22Rv1 (cell line): ENCODE measurements around the gene NMNAT2.

Experiments
- H3K27ac ChIP-seq: fragments of 450-650 bp; 2 replicates; pipeline ENCODE4 v1.5.1; 2017
- CTCF ChIP-seq: fragments of 450-650 bp; IDR thresholded peaks from 2 replicates; pipeline ENCODE4 v1.5.1; 2017; ENCODE audit warnings: mild to moderate bottlenecking
- ZFX ChIP-seq: fragments of 450-650 bp; IDR thresholded peaks from 2 replicates; pipeline ENCODE4 v1.6.1; 2017; ENCODE audit warnings: antibody characterized with exemption, borderline replicate concordance

NMNAT2 gene

GRCh38 chr1:183281553-183282091, 136.6 kb downstream of the NMNAT2 start:
- H3K27ac ChIP-seq: no peak overlapping the region

GRCh38 chr1:183281039-183281438, 137.1 kb downstream of the NMNAT2 start:
- TF ChIP-seq ZFX: no peak
- TF ChIP-seq CTCF: no peak
- no peak overlapping the region for H3K27ac ChIP-seq

More at GRCh38 chr1:183281553-183282091, 136.6 kb downstream of the NMNAT2 start:
- TF ChIP-seq CTCF: peak; percentile 99
- no peak for TF ChIP-seq ZFX

- H3K27ac ChIP-seq: no peak overlapping the region
- no peak for TF ChIP-seq ZFX
- TF ChIP-seq CTCF: no peak
Measured at GRCh38 chr1:183279835-183280234, 138.3 kb downstream of the NMNAT2 start.

GRCh38 chr1:183278739-183279591, 139.2 kb downstream of the NMNAT2 start:
- TF ChIP-seq ZFX (no peak), CTCF (no peak)
- no peak overlapping the region for H3K27ac ChIP-seq

GRCh38 chr1:183277821-183278738, 140.1 kb downstream of the NMNAT2 start:
- no peak for TF ChIP-seq CTCF
- TF ChIP-seq ZFX: no peak
- no peak overlapping the region for H3K27ac ChIP-seq

- TF ChIP-seq ZFX (no peak), CTCF (no peak)
- H3K27ac ChIP-seq: no peak overlapping the region
Measured at GRCh38 chr1:183276386-183277080, 141.6 kb downstream of the NMNAT2 start.
